Natural killer cell (primary cell): Measurements from ENCODE around the gene PPP1R3D. TPM values are rescaled to one million over a fixed set of nuclear protein-coding genes. Genes with fewer than 3 reads are reported as not detected.
"Not testable (repeated sequence)": the region's sequence is repeated elsewhere in the genome, so short reads cannot be mapped to it uniquely, and the experiment has no call there.

Experiments
- ATAC-seq, 3 donors: fragments of 150-1000 bp in 2 of 3; fragments of 200-7000 bp in 1 of 3; cut with Tn5 transposase; 1 replicate in 1 of 3; 2 replicates in 2 of 3; pipeline ENCODE4 v1.10.0; 2021; ENCODE audit warnings: mild to moderate bottlenecking in 2 of 3, moderate library complexity in 2 of 3
- DNase-seq, 2 donors: peaks; one replicate each; pipeline versions ENCODE4 v3.0.0 to v3.0.0-alpha.2; 2013 to 2021; ENCODE audit warnings: mixed read lengths in 1 of 2
- H3K27ac ChIP-seq: one replicate; pipeline ENCODE4 v1.5.1; 2013; ENCODE audit warnings: mild to moderate bottlenecking, low read length
- H3K27me3 ChIP-seq: one replicate; pipeline ENCODE4 v1.6.1; 2013; ENCODE audit warnings: low read length; ENCODE audit not compliant: control insufficient read depth, insufficient read depth
- H3K36me3 ChIP-seq: one replicate; pipeline ENCODE4 v1.6.1; 2013; ENCODE audit warnings: low read length; ENCODE audit not compliant: control insufficient read depth, insufficient read depth
- H3K4me1 ChIP-seq: one replicate; pipeline ENCODE4 v1.6.1; 2013; ENCODE audit warnings: low read length; ENCODE audit not compliant: control insufficient read depth, insufficient read depth
- H3K4me3 ChIP-seq: one replicate; pipeline ENCODE4 v1.5.1; 2013; ENCODE audit warnings: low read length
- H3K9me3 ChIP-seq: one replicate; pipeline ENCODE4 v1.6.1; 2013; ENCODE audit warnings: low read length; ENCODE audit not compliant: control insufficient read depth, insufficient read depth
- H3K27ac Mint-ChIP-seq, 2 donors: one replicate each; pipeline ENCODE4 v1.8.0; 2022; ENCODE audit warnings: mild to moderate bottlenecking in 2 of 2, mixed read lengths in 2 of 2, moderate library complexity in 1 of 2
- H3K27me3 Mint-ChIP-seq, 2 donors: one replicate each; pipeline ENCODE4 v1.8.0; 2022; ENCODE audit warnings: low read depth in 2 of 2, mixed read lengths in 2 of 2
- H3K36me3 Mint-ChIP-seq: one replicate; pipeline ENCODE4 v1.8.0; 2022; ENCODE audit warnings: mixed read lengths
- H3K4me1 Mint-ChIP-seq, 2 donors: one replicate each; pipeline ENCODE4 v1.8.0; 2022; ENCODE audit warnings: mixed read lengths in 2 of 2
- H3K4me3 Mint-ChIP-seq: one replicate; pipeline ENCODE4 v1.8.0; 2022; ENCODE audit warnings: mild to moderate bottlenecking, moderate library complexity, mixed read lengths
- H3K9me3 Mint-ChIP-seq, 2 donors: one replicate each; pipeline ENCODE4 v1.8.0; 2022; ENCODE audit warnings: mixed read lengths in 2 of 2
- CTCF ChIP-seq: fragments of 200-600 bp; IDR thresholded peaks from one replicate; pipeline ENCODE4 v1.8.0; 2022; ENCODE audit warnings: antibody characterized with exemption
- WGBS: methylation state at CpG from one replicate; pipeline ENCODE4 v1.1.7; 2013; ENCODE audit warnings: missing lambda C conversion rate; ENCODE audit not compliant: insufficient coverage; 5-methylcytosine and 5-hydroxymethylcytosine counted together
- intact Hi-C: fragments of 100-400 bp; cut with micrococcal nuclease; formaldehyde crosslinking; loops from one replicate; pipeline ENCODE4 v1.14.2; 2022
- total RNA-seq, 4 donors: library from RNA; stranded (reverse); fragments of 120-200 nt in 1 of 4; gene quantifications; one replicate each; pipeline versions ENCODE4 v1.2.3 to v1.2.4, GENCODE V29; 2013 to 2022

PPP1R3D gene
- total RNA-seq, 3 donors from 2014 or later (not counting 1 experiment from before 2014, with no cell fraction given), result 3.5 to 6.9 (median 6.7) TPM

DNA sequence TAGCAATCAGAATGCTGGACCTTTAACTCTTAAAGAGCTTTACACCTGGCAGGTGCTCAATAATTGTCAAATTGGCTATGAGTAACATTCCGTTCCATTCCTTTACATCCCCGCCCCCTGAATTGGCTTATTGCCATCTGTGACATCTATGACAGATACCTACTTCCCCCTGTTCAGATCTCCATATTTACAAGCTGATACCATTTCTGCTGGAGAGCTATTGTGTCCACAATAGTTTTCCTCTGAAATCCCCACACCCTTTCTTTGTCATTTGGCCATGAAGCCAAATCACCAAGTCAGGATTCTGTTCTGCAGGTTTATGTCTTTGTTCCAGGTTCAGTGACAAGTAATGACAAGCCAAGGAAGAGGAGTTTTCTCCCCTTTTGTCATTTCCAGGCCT lies 21.3 kb upstream of the PPP1R3D start:
- no peak for DNase-seq
- no peaks in the 10 kb centered on the region for H3K27me3 ChIP-seq
- H3K9me3 ChIP-seq, result no peaks in the 10 kb centered on the region
- H3K4me1 Mint-ChIP-seq, result no peaks in the 10 kb centered on the region
- H3K36me3 ChIP-seq, result no peaks in the 10 kb centered on the region
- intact Hi-C loops, result no loop called here
- no peaks in the 10 kb centered on the region for H3K4me1 ChIP-seq
- 92% methylated on average over 2 of the region's 2 CpGs for WGBS
- no peak overlapping the region for H3K4me3 Mint-ChIP-seq
- no peak for ATAC-seq
- H3K27ac Mint-ChIP-seq, result no peak overlapping the region
- no peak for TF ChIP-seq CTCF
- no peaks in the 10 kb centered on the region for H3K36me3 Mint-ChIP-seq
- no peak overlapping the region for H3K4me3 ChIP-seq
- no peak overlapping the region for H3K27ac ChIP-seq
- no peaks in the 10 kb centered on the region for H3K9me3 Mint-ChIP-seq
- no peaks in the 10 kb centered on the region for H3K27me3 Mint-ChIP-seq

GRCh38 chr20:59958626-59959025 lies 18.5 kb upstream of the PPP1R3D start:
- H3K4me1 Mint-ChIP-seq, result no peaks in the 10 kb centered on the region
- Histone ChIP-seq H3K4me1 (no peaks in the 10 kb centered on the region), H3K9me3 (no peaks in the 10 kb centered on the region), H3K36me3 (no peaks in the 10 kb centered on the region), H3K27me3 (no peaks in the 10 kb centered on the region), H3K4me3 (no peak overlapping the region), H3K27ac (no peak overlapping the region)
- no peak for DNase-seq
- no peak for TF ChIP-seq CTCF
- no peak for ATAC-seq
- 94% methylated on average over 4 of the region's 4 CpGs for WGBS
- H3K27ac Mint-ChIP-seq, result no peak overlapping the region
- H3K9me3 Mint-ChIP-seq, result no peaks in the 10 kb centered on the region
- H3K36me3 Mint-ChIP-seq, result no peaks in the 10 kb centered on the region
- intact Hi-C loops, result no loop called here
- no peaks in the 10 kb centered on the region for H3K27me3 Mint-ChIP-seq
- no peak overlapping the region for H3K4me3 Mint-ChIP-seq

DNA sequence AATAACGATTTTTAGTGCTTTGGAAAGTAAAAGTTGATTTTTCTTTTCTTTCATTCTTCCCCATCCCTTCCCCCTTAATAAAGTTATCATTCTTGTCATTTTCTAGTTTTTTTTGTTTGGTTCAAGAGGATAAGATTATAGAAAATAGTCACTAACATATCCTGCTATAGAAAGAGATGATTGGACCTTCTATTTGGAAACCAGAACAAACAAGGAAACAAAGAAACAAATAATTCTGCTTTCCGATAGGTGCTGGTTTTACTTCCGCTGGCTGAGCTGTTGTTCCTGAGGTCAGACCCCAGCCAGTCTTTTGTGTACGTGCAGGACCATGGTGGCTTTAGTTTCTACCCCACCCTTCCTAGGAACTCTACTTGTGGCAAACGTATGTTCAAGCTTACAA lies 18.0 kb upstream of the PPP1R3D start, which contains the start of gene CDH26:
TSS of gene CDH26 (plus strand) at position 301 of the 400 bp plus-strand sequence. CDS start 304 bp downstream, outside the sequence.
- Mint-ChIP-seq H3K27ac (no peak within 1 kb of the TSS), H3K4me3 (no peak within 1 kb of the TSS), H3K9me3 (no peaks in the 10 kb centered on the region), H3K4me1 (no peaks in the 10 kb centered on the region), H3K36me3 (no peaks in the 10 kb centered on the region), H3K27me3 (no peaks in the 10 kb centered on the region)
- no peak within 1 kb of the TSS for H3K4me3 ChIP-seq
- DNase-seq, result no peak
- intact Hi-C loops, result no loop called here
- H3K4me1 ChIP-seq, result no peaks in the 10 kb centered on the region
- whole genome bisulfite sequencing, result 89% methylated on average over 3 of the region's 5 CpGs
- H3K36me3 ChIP-seq, result no peaks in the 10 kb centered on the region
- no peaks in the 10 kb centered on the region for H3K9me3 ChIP-seq
- no peak for ATAC-seq
- TF ChIP-seq CTCF, result no peak
- no peaks in the 10 kb centered on the region for H3K27me3 ChIP-seq
- H3K27ac ChIP-seq, result no peak within 1 kb of the TSS

DNA sequence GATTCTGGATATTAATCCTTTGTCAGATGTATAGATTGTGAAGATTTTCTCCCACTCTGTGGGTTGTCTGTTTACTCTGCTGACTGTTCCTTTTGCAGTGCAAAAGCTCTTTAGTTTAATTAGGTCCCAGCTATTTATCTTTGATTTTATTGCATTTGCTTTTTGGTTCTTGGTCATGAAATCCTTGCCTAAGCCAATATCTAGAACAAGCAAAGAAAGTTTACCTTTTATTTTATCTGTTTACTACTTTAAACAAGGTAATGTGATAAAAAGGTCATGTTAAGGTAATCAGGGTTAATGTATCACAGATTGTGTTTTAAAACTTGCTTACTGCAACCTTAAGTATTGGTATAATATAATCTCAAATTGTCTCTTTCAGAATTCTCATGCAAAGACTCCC lies 17.5 kb upstream of the PPP1R3D start:
- intact Hi-C loops, H3K36me3 Mint-ChIP-seq, H3K9me3 Mint-ChIP-seq, H3K4me3 Mint-ChIP-seq, H3K27ac Mint-ChIP-seq, H3K36me3 ChIP-seq, H3K9me3 ChIP-seq, ATAC-seq, H3K27me3 ChIP-seq, H3K27ac ChIP-seq, H3K4me1 Mint-ChIP-seq, H3K27me3 Mint-ChIP-seq, H3K4me1 ChIP-seq, DNase-seq, H3K4me3 ChIP-seq: not testable (repeated sequence)
